ENCODE results near the gene SCN9A. TPM values are rescaled to one million over a fixed set of nuclear protein-coding genes. Genes with fewer than 3 reads are reported as not detected.
"Not testable (repeated sequence)": the region's sequence is repeated elsewhere in the genome, so short reads cannot be mapped to it uniquely, and the experiment has no call there.

SCN9A gene
- total and polyA plus RNA-seq, 2 of the 4 experiments (the other 2 are of a cell fraction), result 40.1 to 135 TPM

GRCh38 chr2:166211079-166211478, 164.7 kb downstream of the SCN9A start:
- H3K4ac ChIP-seq (ENCODE audit: low read depth, low read length), result no peak overlapping the region
- POLR2A ChIA-PET (ENCODE audit: unreplicated experiment), result no interaction called here
- no peak overlapping the region for H2BK120ac ChIP-seq (ENCODE audit: low read depth, low read length)
- no peak overlapping the region for H3K23ac ChIP-seq (ENCODE audit: low read depth, low read length)
- H3K9me1 ChIP-seq (ENCODE audit: insufficient read depth, low read length), result no peaks in the 10 kb centered on the region
- H4K91ac ChIP-seq (ENCODE audit: insufficient read depth, low read depth, low read length), result no peak overlapping the region
- H2BK5ac ChIP-seq (ENCODE audit: low read depth, low read length, poor library complexity, severe bottlenecking), result no peak overlapping the region
- H4K20me1 ChIP-seq (ENCODE audit: insufficient read depth, low read length), result no peaks in the 10 kb centered on the region
- H3K27ac ChIP-seq (ENCODE audit: insufficient read depth, low read length), result no peak overlapping the region
- H3K56ac ChIP-seq (ENCODE audit: extremely low read depth, insufficient read depth, low read length), result no peak overlapping the region
- no peak overlapping the region for H2BK15ac ChIP-seq (ENCODE audit: low read depth, low read length)
- no peaks in the 10 kb centered on the region for H3K27me3 ChIP-seq (ENCODE audit: control insufficient read depth, insufficient read depth, low read length)
- H4K8ac ChIP-seq (ENCODE audit: low read depth in 2 of 2, low read length in 2 of 2), result no peak overlapping the region
- H3K4me3 ChIP-seq (ENCODE audit: insufficient read depth, low read depth, low read length), result no peak overlapping the region
- intact Hi-C loops (cut with micrococcal nuclease) (no loop called here), dilution Hi-C loops (cut with HindIII; ENCODE audit: low sequenced_read_pairs, unreplicated experiment) (no loop called here), in situ Hi-C loops (cut with MboI; ENCODE audit: low sequenced_read_pairs) (no loop called here)
- H4K5ac ChIP-seq (ENCODE audit: low read depth, low read length), result no peak overlapping the region
- H3K9me3 ChIP-seq (ENCODE audit: control insufficient read depth, insufficient read depth, low read length), result peaks cover 4% of the 10 kb centered on the region; the same call in 1 of the 2 replicates
- no peak overlapping the region for H3K14ac ChIP-seq (replicated peaks; ENCODE audit: low read depth, low read length)
- DNase-seq (no peak), ATAC-seq (ENCODE audit: low read depth) (no peak)
- H3K9ac ChIP-seq (ENCODE audit: low read depth, low read length), result no peak overlapping the region
- H2AK9ac ChIP-seq (replicated peaks; ENCODE audit: low read depth, low read length, poor library complexity), result no peak overlapping the region
- H2AK5ac ChIP-seq (ENCODE audit: low read depth, low read length), result no peak overlapping the region
- H3K36me3 ChIP-seq (ENCODE audit: control insufficient read depth, insufficient read depth, low read length), result no peaks in the 10 kb centered on the region
- H3K4me1 ChIP-seq (ENCODE audit: control insufficient read depth, insufficient read depth, low read length), result no peaks in the 10 kb centered on the region
- WGBS, 2 experiments (ENCODE audit: extremely low coverage in 2 of 2, insufficient read length in 1 of 2), result no CpG with 5 or more reads among the region's 1 CpG
- H2AFZ ChIP-seq (replicated peaks; ENCODE audit: low read length, poor library complexity), result no peak overlapping the region
- TF ChIP-seq MAFK (IDR thresholded peaks at IDR 0.05; ENCODE audit: low read depth, low read length) (peak; percentile 45; the same call in 1 of the 2 replicates), NFE2L2 (IDR thresholded peaks at IDR 0.05; ENCODE audit: low read depth, low read length) (no peak)
- BruUV-seq (replicated peaks), result no TSS peak
- no peak overlapping the region for H3K18ac ChIP-seq (ENCODE audit: low read depth, low read length)
- H2BK20ac ChIP-seq (ENCODE audit: low read depth, low read length), result no peak overlapping the region
- peaks cover 0 to 4% of the 10 kb centered on the region in 2 experiments; a peak in 1 of 4 replicates for H3K79me1 ChIP-seq (ENCODE audit: low read depth in 1 of 2, low read length in 2 of 2)
- CTCF ChIA-PET, result interaction anchor here (0.6 kb wide), 2 partner anchors 133 to 1971 kb away, joined by 3 read pairs; no protein-coding TSS in a partner anchor
- no peak overlapping the region for H3K4me2 ChIP-seq (ENCODE audit: low read depth, low read length)

GRCh38 chr2:166209944-166210343, 165.8 kb downstream of the SCN9A start:
- H4K8ac ChIP-seq (ENCODE audit: low read depth in 2 of 2, low read length in 2 of 2); H3K9me1 ChIP-seq (ENCODE audit: insufficient read depth, low read length); H3K56ac ChIP-seq (ENCODE audit: extremely low read depth, insufficient read depth, low read length); H3K14ac ChIP-seq (replicated peaks; ENCODE audit: low read depth, low read length); H3K4ac ChIP-seq (ENCODE audit: low read depth, low read length); in situ Hi-C loops (cut with MboI; ENCODE audit: low sequenced_read_pairs); H3K4me3 ChIP-seq (ENCODE audit: insufficient read depth, low read depth, low read length); H2BK5ac ChIP-seq (ENCODE audit: low read depth, low read length, poor library complexity, severe bottlenecking); H2BK15ac ChIP-seq (ENCODE audit: low read depth, low read length); H3K4me2 ChIP-seq (ENCODE audit: low read depth, low read length); H2AK9ac ChIP-seq (replicated peaks; ENCODE audit: low read depth, low read length, poor library complexity); H2AFZ ChIP-seq (replicated peaks; ENCODE audit: low read length, poor library complexity); H2BK120ac ChIP-seq (ENCODE audit: low read depth, low read length); BruUV-seq (replicated peaks); H3K18ac ChIP-seq (ENCODE audit: low read depth, low read length); POLR2A ChIA-PET (ENCODE audit: unreplicated experiment); DNase-seq; H2BK20ac ChIP-seq (ENCODE audit: low read depth, low read length); H3K27ac ChIP-seq (ENCODE audit: insufficient read depth, low read length); H3K4me1 ChIP-seq (ENCODE audit: control insufficient read depth, insufficient read depth, low read length); H3K79me1 ChIP-seq (ENCODE audit: low read depth in 1 of 2, low read length in 2 of 2); H4K20me1 ChIP-seq (ENCODE audit: insufficient read depth, low read length); ATAC-seq (ENCODE audit: low read depth); intact Hi-C loops (cut with micrococcal nuclease); CTCF ChIA-PET; H3K23ac ChIP-seq (ENCODE audit: low read depth, low read length); H3K9me3 ChIP-seq (ENCODE audit: control insufficient read depth, insufficient read depth, low read length); H3K36me3 ChIP-seq (ENCODE audit: control insufficient read depth, insufficient read depth, low read length); H4K91ac ChIP-seq (ENCODE audit: insufficient read depth, low read depth, low read length); H3K27me3 ChIP-seq (ENCODE audit: control insufficient read depth, insufficient read depth, low read length); H2AK5ac ChIP-seq (ENCODE audit: low read depth, low read length); H4K5ac ChIP-seq (ENCODE audit: low read depth, low read length); dilution Hi-C loops (cut with HindIII; ENCODE audit: low sequenced_read_pairs, unreplicated experiment); H3K9ac ChIP-seq (ENCODE audit: low read depth, low read length): not testable (repeated sequence)
- no CpG with 5 or more reads among the region's 4 CpGs for WGBS, 2 experiments (ENCODE audit: extremely low coverage in 2 of 2, insufficient read length in 1 of 2)
